ENCODE data around the gene HUNK.

HUNK gene

GRCh38 chr21:31896019-31896418, 23.2 kb downstream of the HUNK start:
- no peak for DNase-seq (ENCODE audit: low read depth in 2 of 2)

GRCh38 chr21:31897311-31897710, 24.5 kb downstream of the HUNK start:
- DNase-seq (ENCODE audit: low read depth in 2 of 2): no peak

- no peak for DNase-seq (ENCODE audit: low read depth in 2 of 2)
Observed at GRCh38 chr21:31898933-31899630, 26.3 kb downstream of the HUNK start.

- no peak for DNase-seq (ENCODE audit: low read depth in 2 of 2)
Observed at GRCh38 chr21:31900121-31900895, 27.5 kb downstream of the HUNK start.

- no peak for DNase-seq (ENCODE audit: low read depth in 2 of 2)
Observed at GRCh38 chr21:31901315-31901714, 28.5 kb downstream of the HUNK start.

GRCh38 chr21:31902438-31902837, 29.6 kb downstream of the HUNK start:
- DNase-seq (ENCODE audit: low read depth in 2 of 2): no peak

- DNase-seq (ENCODE audit: low read depth in 2 of 2): no peak
Observed at GRCh38 chr21:31903896-31904295, 31.1 kb downstream of the HUNK start.

GRCh38 chr21:31905503-31906451, 33.0 kb downstream of the HUNK start:
- DNase-seq (ENCODE audit: low read depth in 2 of 2): no peak

- DNase-seq (ENCODE audit: low read depth in 2 of 2): no peak
Observed at GRCh38 chr21:31908106-31909031, 35.5 kb downstream of the HUNK start.

- DNase-seq (ENCODE audit: low read depth in 2 of 2): no peak
Observed at GRCh38 chr21:31909153-31910073, 36.6 kb downstream of the HUNK start.

GRCh38 chr21:31910074-31910470, 37.3 kb downstream of the HUNK start:
- DNase-seq (ENCODE audit: low read depth in 2 of 2): no peak

- DNase-seq (ENCODE audit: low read depth in 2 of 2): no peak
Observed at GRCh38 chr21:31911138-31911907, 38.5 kb downstream of the HUNK start.

- no peak for DNase-seq (ENCODE audit: low read depth in 2 of 2)
Observed at GRCh38 chr21:31912501-31912900, 39.7 kb downstream of the HUNK start.

GRCh38 chr21:31913182-31913608, 40.4 kb downstream of the HUNK start:
- DNase-seq (ENCODE audit: low read depth in 2 of 2): no peak

GRCh38 chr21:31914472-31914871, 41.7 kb downstream of the HUNK start:
- DNase-seq (ENCODE audit: low read depth in 2 of 2): no peak

- no peak for DNase-seq (ENCODE audit: low read depth in 2 of 2)
Observed at GRCh38 chr21:31915566-31915965, 42.7 kb downstream of the HUNK start.

GRCh38 chr21:31917108-31917507, 44.3 kb downstream of the HUNK start:
- no peak for DNase-seq (ENCODE audit: low read depth in 2 of 2)

GRCh38 chr21:31918250-31918775, 45.5 kb downstream of the HUNK start:
- DNase-seq (ENCODE audit: low read depth in 2 of 2): no peak

- no peak for DNase-seq (ENCODE audit: low read depth in 2 of 2)
Observed at GRCh38 chr21:31920275-31920674, 47.5 kb downstream of the HUNK start.

Measured in stimulated activated CD8-positive, alpha-beta memory T cell treated with anti-CD3 and anti-CD28 coated beads, Interleukin-7, amount 100 ng/mL, for 1 hour (primary cell).